Endothelial cell (in vitro differentiated cells): ENCODE measurements around the gene MAPKAP1. TPM values are rescaled to one million over a fixed set of nuclear protein-coding genes. Genes with fewer than 3 reads are reported as not detected.

Source experiments
- DNase-seq: peaks from one replicate; pipeline ENCODE4 v3.0.0; 2021; ENCODE audit warnings: low spot score
- H3K27ac Mint-ChIP-seq: one replicate; pipeline ENCODE4 v1.8.0; 2021; ENCODE audit warnings: mixed read lengths, inconsistent platforms; ENCODE audit not compliant: unreplicated experiment
- H3K27me3 Mint-ChIP-seq: one replicate; pipeline ENCODE4 v1.8.0; 2021; ENCODE audit warnings: mild to moderate bottlenecking, moderate library complexity, mixed read lengths, inconsistent platforms; ENCODE audit not compliant: unreplicated experiment
- H3K36me3 Mint-ChIP-seq: one replicate; pipeline ENCODE4 v1.8.0; 2021; ENCODE audit warnings: mild to moderate bottlenecking, low read depth, mixed read lengths, inconsistent platforms; ENCODE audit not compliant: unreplicated experiment
- H3K4me1 Mint-ChIP-seq: one replicate; pipeline ENCODE4 v1.8.0; 2021; ENCODE audit warnings: mild to moderate bottlenecking, mixed read lengths, inconsistent platforms; ENCODE audit not compliant: unreplicated experiment
- H3K4me3 Mint-ChIP-seq: one replicate; pipeline ENCODE4 v1.8.0; 2021; ENCODE audit warnings: mild to moderate bottlenecking, mixed read lengths, inconsistent platforms; ENCODE audit not compliant: unreplicated experiment
- H3K9me3 Mint-ChIP-seq: one replicate; pipeline ENCODE4 v1.8.0; 2021; ENCODE audit warnings: mixed read lengths, inconsistent platforms; ENCODE audit not compliant: unreplicated experiment
- total RNA-seq: library from RNA; stranded (reverse); fragmentation: NEBNext Ultra II Directional; extraction: Animal tissue kit (Norgen Biotek cat#: 25700); gene quantifications from one replicate; pipeline ENCODE4 v1.2.1, GENCODE V29; 2021; ENCODE audit not compliant: unreplicated experiment
- TF ChIP-seq, protein P1 (sequence below): fragments of 200-600 bp; sonication (generic); IDR thresholded peaks from one replicate; pipeline ENCODE4 v1.5.0; 2021; ENCODE audit warnings: antibody characterized with exemption; ENCODE audit not compliant: unreplicated experiment

MAPKAP1 gene
- total RNA-seq, 1 donor from 2014 or later = 74.6 TPM

DNA sequence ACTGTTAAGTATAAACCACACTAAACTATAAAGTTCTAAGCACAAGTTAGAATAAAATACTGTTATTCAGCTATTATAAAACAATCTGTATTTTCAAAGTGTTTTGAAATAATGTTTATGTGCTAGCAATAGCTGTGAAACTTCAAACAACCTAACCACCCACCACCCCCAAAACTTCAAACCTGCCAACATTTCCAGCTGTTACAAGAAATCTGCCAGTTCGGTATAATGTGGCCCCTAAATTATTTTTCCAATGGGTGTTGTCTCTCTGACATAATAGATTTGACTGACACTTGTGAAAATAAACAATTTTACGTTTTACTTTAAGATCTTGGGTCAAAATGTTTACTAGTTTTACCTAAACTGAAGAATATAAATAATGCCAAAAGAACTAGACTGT is 24.7 kb downstream of the MAPKAP1 start:
- no peak overlapping the region for H3K4me3 Mint-ChIP-seq
- no peaks in the 10 kb centered on the region for H3K27me3 Mint-ChIP-seq
- no peaks in the 10 kb centered on the region for H3K9me3 Mint-ChIP-seq
- no peak for DNase-seq
- H3K27ac Mint-ChIP-seq = no peak overlapping the region
- TF ChIP-seq, protein P1, sequence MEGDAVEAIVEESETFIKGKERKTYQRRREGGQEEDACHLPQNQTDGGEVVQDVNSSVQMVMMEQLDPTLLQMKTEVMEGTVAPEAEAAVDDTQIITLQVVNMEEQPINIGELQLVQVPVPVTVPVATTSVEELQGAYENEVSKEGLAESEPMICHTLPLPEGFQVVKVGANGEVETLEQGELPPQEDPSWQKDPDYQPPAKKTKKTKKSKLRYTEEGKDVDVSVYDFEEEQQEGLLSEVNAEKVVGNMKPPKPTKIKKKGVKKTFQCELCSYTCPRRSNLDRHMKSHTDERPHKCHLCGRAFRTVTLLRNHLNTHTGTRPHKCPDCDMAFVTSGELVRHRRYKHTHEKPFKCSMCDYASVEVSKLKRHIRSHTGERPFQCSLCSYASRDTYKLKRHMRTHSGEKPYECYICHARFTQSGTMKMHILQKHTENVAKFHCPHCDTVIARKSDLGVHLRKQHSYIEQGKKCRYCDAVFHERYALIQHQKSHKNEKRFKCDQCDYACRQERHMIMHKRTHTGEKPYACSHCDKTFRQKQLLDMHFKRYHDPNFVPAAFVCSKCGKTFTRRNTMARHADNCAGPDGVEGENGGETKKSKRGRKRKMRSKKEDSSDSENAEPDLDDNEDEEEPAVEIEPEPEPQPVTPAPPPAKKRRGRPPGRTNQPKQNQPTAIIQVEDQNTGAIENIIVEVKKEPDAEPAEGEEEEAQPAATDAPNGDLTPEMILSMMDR = no peak
- peaks cover 27% of the 10 kb centered on the region for H3K4me1 Mint-ChIP-seq
- peaks cover 3% of the 10 kb centered on the region for H3K36me3 Mint-ChIP-seq

DNA sequence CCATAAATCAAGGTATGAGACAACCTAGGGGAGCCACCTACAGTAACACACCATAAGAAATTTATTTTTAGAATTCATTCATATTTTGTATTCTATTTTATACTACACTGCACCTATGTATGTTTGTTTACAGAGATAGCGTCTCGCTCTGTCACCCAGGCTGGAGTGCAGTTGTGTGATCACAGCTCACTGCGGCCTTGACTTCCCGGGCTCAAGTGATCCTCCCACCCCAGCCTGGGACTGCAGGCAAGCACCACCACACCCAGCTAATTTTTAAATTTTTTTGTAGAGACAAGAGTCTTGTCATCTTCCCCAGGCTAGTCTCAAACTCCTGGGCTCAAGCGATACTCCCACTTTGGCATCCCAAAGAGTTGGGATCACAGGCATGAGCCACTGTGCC is 25.4 kb downstream of the MAPKAP1 start:
- peaks cover 3% of the 10 kb centered on the region for H3K36me3 Mint-ChIP-seq
- H3K27me3 Mint-ChIP-seq = no peaks in the 10 kb centered on the region
- peaks cover 27% of the 10 kb centered on the region for H3K4me1 Mint-ChIP-seq
- H3K4me3 Mint-ChIP-seq = no peak overlapping the region
- H3K9me3 Mint-ChIP-seq = no peaks in the 10 kb centered on the region
- H3K27ac Mint-ChIP-seq = no peak overlapping the region
- no peak for DNase-seq
- TF ChIP-seq, protein P1 = no peak

DNA sequence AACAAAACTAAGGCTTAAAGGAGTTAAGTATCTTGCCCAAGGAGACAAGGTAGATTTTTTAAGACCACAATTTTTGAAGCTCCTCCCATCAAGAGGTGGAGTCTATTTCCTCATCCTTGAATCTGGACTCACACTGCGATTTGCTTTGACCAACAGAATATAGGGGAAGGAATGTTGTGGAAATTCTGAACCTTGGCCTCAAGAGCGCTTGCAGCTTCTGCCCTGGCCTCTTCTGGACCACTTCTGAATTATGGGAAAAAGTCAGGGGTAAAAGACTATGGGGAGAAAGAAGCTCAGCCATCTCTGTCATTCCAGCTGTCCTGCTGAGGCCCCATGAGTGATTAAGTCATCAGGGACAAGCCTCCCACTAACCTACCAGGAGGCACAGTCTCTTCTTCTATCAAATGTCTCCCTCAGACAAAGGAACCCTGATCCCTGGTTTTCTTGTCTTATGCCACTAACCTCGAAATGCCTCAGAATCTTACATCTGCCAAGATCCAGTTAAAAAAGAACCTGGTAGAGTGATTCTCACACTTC is 25.9 kb downstream of the MAPKAP1 start:
- DNase-seq = no peak
- Mint-ChIP-seq H3K4me3 (no peak overlapping the region), H3K9me3 (no peaks in the 10 kb centered on the region), H3K27ac (peak overlapping the region; percentile 79), H3K4me1 (peaks cover 23% of the 10 kb centered on the region), H3K36me3 (peaks cover 3% of the 10 kb centered on the region), H3K27me3 (no peaks in the 10 kb centered on the region)
- TF ChIP-seq, protein P1 = no peak

DNA sequence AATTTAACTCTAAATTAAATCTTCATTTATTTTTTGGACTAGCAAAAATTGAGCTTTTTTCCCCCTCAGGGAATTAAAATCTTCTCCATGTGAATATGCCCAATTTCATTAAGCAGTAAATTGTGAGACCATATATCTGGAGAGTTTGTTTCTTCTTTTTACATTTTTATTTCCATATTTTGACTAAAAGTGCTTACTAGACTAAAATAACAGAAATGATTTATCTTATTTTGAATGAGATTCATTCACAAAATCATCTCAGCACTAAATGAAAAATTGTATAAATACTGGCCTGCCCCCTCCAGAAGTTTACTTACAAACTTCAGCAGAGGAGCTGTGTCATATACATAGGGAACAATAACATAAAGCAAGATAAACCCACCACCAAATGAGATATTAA is 26.6 kb downstream of the MAPKAP1 start:
- Mint-ChIP-seq H3K4me3 (no peak overlapping the region), H3K4me1 (peaks cover 25% of the 10 kb centered on the region), H3K36me3 (peaks cover 3% of the 10 kb centered on the region), H3K27ac (peak overlapping the region; percentile 79), H3K27me3 (no peaks in the 10 kb centered on the region), H3K9me3 (no peaks in the 10 kb centered on the region)
- TF ChIP-seq, protein P1 = no peak
- no peak for DNase-seq

DNA sequence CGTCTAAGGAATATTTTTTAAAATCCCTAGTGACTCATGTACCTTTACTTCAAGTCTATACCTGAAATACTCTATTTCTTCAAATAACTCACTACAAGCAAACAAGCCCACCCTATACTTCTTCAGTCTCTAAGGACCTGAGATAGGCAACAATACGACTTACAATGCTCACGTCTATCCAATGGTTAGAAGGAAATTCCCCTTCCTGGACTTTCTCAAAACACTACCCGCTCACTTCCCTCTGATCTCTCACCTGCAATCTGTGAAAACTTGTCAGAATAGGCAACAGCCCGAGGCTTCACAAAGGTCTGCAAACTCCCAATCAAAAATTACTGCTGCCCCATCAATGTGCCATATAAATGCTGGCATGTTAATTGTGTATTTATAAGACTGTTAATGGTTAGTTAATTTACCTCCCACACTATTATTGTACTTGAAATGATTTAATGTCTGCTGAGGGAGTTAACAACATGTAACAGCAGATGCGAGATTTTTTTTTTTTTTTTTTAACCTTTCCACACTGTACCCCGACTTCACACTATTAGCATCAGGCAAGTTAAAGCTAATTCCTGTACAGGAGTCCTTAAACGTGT is 27.3 kb downstream of the MAPKAP1 start:
- Mint-ChIP-seq H3K9me3 (no peaks in the 10 kb centered on the region), H3K4me1 (peaks cover 31% of the 10 kb centered on the region), H3K36me3 (peaks cover 3% of the 10 kb centered on the region), H3K27ac (peak overlapping the region; percentile 89), H3K4me3 (no peak overlapping the region), H3K27me3 (no peaks in the 10 kb centered on the region)
- DNase-seq = no peak
- TF ChIP-seq, protein P1 = no peak
